GM18870 (cell line): ENCODE data around the gene ADIG.

Experiments
- ATAC-seq: cut with Tn5 transposase; IDR thresholded peaks from one replicate; pipeline ENCODE4 v1.9.1; 2021; ENCODE audit warnings: moderate library complexity; ENCODE audit not compliant: unreplicated experiment

Gene ADIG

GRCh38 chr20:38581013-38581412 lies at the start of gene ADIG:
ADIG (plus strand) TSS chr20:38581197; CDS start chr20:38581251, 54 bp downstream.
- no peak for ATAC-seq

- no peak for ATAC-seq
Observed at GRCh38 chr20:38534756-38535155, 46.2 kb upstream of the ADIG start.

GRCh38 chr20:38536310-38536709 lies 44.7 kb upstream of the ADIG start:
- no peak for ATAC-seq

- no peak for ATAC-seq
Observed at GRCh38 chr20:38537176-38537575, 43.8 kb upstream of the ADIG start.

GRCh38 chr20:38538789-38539188 lies 42.2 kb upstream of the ADIG start:
- no peak for ATAC-seq

GRCh38 chr20:38543014-38543906 lies 37.7 kb upstream of the ADIG start:
- ATAC-seq: no peak

GRCh38 chr20:38545771-38546170 lies 35.2 kb upstream of the ADIG start:
- ATAC-seq: no peak

GRCh38 chr20:38547288-38548085 lies 33.5 kb upstream of the ADIG start:
- ATAC-seq: no peak

GRCh38 chr20:38548356-38549083 lies 32.5 kb upstream of the ADIG start:
- no peak for ATAC-seq

- ATAC-seq: no peak
Observed at GRCh38 chr20:38550274-38550673, 30.7 kb upstream of the ADIG start.

GRCh38 chr20:38551056-38551626 lies 29.9 kb upstream of the ADIG start:
- no peak for ATAC-seq

- no peak for ATAC-seq
Observed at GRCh38 chr20:38554986-38555385, 26.0 kb upstream of the ADIG start.

- ATAC-seq: no peak
Observed at GRCh38 chr20:38555395-38555794, 25.6 kb upstream of the ADIG start.

GRCh38 chr20:38557174-38557573 lies 23.8 kb upstream of the ADIG start:
- no peak for ATAC-seq

- ATAC-seq: no peak
Observed at GRCh38 chr20:38558596-38559360, 22.2 kb upstream of the ADIG start.

- no peak for ATAC-seq
Observed at GRCh38 chr20:38559764-38560163, 21.2 kb upstream of the ADIG start.

GRCh38 chr20:38563802-38564431 lies 17.1 kb upstream of the ADIG start:
- no peak for ATAC-seq

GRCh38 chr20:38564680-38565079 lies 16.3 kb upstream of the ADIG start:
- no peak for ATAC-seq

- ATAC-seq: no peak
Observed at GRCh38 chr20:38566036-38566598, 14.9 kb upstream of the ADIG start.
